ENCODE measurements around the gene TBC1D14. TPM values are rescaled to one million over a fixed set of nuclear protein-coding genes. Genes with fewer than 3 reads are reported as not detected.

TBC1D14 gene
- total and polyA plus RNA-seq, 9 of the 15 experiments (the other 6 are each of a cell fraction or from before 2014, with no cell fraction given): 2.1 to 59.6 (median 44.8) TPM

- no peak for TF ChIP-seq DEAF1 (CRISPR knock-in tag; IDR thresholded peaks at IDR 0.05)
- no peak for TF ChIP-seq ZNF197 (CRISPR knock-in tag; IDR thresholded peaks at IDR 0.05; ENCODE audit: low read depth)
- TF ChIP-seq MITF (IDR thresholded peaks at IDR 0.05): peak; percentile 99
- no peak for TF ChIP-seq ARID2 (IDR thresholded peaks at IDR 0.05)
- TF ChIP-seq, protein P1, sequence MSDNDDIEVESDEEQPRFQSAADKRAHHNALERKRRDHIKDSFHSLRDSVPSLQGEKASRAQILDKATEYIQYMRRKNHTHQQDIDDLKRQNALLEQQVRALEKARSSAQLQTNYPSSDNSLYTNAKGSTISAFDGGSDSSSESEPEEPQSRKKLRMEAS (CRISPR knock-in tag; IDR thresholded peaks at IDR 0.05): 0 out of 2 replicates have a peak, but pooled peaks have one; percentile 39
- TF ChIP-seq ARNT (IDR thresholded peaks at IDR 0.05): peak in 1 of 2 experiments; percentile 82; a peak in 1 of 4 replicates
- peak; percentile 95; the same call in 1 of the 2 replicates for TF ChIP-seq MYNN (IDR thresholded peaks at IDR 0.05)
- TF ChIP-seq MYNN (CRISPR knock-in tag; IDR thresholded peaks at IDR 0.05): no peak
- TF ChIP-seq NR4A1 (CRISPR knock-in tag; IDR thresholded peaks at IDR 0.05): no peak
- TF ChIP-seq NR4A1 (tag; IDR thresholded peaks at IDR 0.05): peak; percentile 67; the same call in 1 of the 2 replicates
- peak; percentile 59 for TF ChIP-seq TARDBP (IDR thresholded peaks at IDR 0.05)
- no peak for TF ChIP-seq ASH1L (IDR thresholded peaks at IDR 0.05; ENCODE audit: borderline replicate concordance, low read depth, partially characterized antibody)
- TF ChIP-seq REST (IDR thresholded peaks at IDR 0.05; ENCODE audit: borderline replicate concordance): peak; percentile 48
- TF ChIP-seq REST (CRISPR knock-in tag; IDR thresholded peaks at IDR 0.05; ENCODE audit: low read depth): no peak
- TF ChIP-seq TBL1XR1 (IDR thresholded peaks at IDR 0.05; ENCODE audit: low read length in 2 of 2): peak; percentile 21 to 92; a peak in 2 of 4 replicates
- no peak for TF ChIP-seq DNMT1 (IDR thresholded peaks at IDR 0.05)
- TF ChIP-seq FOXA3 (CRISPR knock-in tag; conservative IDR thresholded peaks at IDR 0.05 in 1 of 2, IDR thresholded peaks at IDR 0.05 in 1 of 2): no peak
Observed at GRCh38 chr4:6916587-6917460, 7.2 kb downstream of the TBC1D14 start (continued).

Measured in K562 (cell line).